NCI-H2029 (cell line): ENCODE results near the gene C14orf180.

Source experiments
- DNase-seq: peaks from one replicate; lab custom pipeline; 2025; lab: John Stamatoyannopoulos, UW

C14orf180 gene

DNA sequence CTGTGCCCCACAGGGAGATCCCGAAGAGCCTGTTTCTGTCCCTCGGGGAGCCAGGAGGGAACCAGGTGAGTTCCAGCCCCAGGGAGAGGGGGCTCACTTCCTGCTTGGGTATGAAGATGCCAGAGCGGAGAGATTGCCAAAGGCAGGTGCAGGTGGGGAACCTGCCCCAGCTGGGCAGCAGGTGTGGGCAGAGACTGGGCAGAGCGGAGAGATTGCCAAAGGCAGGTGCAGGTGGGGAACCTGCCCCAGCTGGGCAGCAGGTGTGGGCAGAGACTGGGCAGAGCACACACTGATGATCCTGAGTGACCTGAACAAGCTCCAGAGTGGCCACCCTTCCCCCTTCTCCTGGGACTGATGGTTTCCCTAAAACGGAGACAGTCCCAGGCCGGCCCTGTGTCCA is 375 bp downstream of the C14orf180 start:
- DNase-seq, result peak; percentile 9

DNA sequence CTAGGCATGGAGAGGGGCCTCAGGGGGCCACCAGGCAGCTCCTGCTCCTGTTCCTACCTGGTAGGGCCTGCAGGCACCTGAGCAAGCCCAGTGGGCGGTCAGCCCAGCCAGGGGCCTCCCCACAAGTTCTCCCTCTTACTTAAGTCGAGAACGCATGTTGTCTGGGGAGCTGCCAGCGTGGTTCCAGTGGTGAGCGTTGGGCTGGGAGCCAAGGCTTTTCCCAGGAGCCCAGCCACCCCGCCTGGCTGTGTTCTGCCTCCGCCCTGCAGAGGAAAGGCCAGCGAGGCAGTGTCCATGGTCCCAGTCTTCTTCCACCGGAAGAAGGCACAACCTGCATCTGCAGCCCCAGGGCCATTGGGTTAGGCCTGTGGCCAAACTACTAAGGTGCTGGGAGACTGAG is 1.4 kb downstream of the C14orf180 start:
- peak; percentile 42 for DNase-seq

DNA sequence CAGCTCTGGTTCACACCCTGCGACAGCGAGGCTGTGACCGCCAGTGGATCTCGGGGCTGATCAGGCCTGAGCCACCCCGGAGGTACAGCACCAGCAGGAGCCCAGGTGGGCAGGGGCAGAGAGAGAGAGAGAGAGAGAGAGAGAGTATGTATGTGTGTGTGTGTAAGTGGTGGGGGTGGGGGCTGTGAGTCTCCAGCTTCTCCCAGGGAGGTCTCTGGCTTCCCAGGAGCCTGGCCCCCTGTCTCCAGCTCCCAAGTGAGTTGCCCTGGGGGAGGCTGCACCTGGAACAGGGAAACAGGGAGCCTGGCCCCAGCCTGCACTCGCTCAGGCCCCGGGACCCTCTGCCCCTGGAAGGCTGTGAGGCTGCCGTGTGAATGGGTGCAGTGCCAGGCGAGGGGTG is 2.0 kb downstream of the C14orf180 start:
- DNase-seq, result no peak

DNA sequence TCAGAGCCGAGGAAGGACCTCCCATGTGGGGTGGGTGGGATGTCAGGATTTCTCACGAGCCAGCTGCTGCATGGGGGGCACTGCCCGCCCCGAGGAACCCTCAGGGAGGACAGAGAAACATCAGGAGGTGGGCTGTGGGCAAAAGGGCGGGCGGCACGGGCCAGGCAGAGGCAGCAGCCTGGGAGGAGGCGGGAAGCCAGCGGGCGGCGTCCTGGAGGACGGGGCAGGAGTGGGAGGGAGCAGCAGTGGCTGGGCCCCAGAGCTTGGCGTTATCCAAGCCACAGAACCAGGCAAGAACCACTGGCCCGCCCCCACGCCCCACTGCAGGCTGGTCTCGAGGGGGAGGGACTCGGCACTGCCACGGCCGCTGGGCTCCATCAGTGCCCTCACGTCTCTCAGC is 2.4 kb downstream of the C14orf180 start:
- no peak for DNase-seq

DNA sequence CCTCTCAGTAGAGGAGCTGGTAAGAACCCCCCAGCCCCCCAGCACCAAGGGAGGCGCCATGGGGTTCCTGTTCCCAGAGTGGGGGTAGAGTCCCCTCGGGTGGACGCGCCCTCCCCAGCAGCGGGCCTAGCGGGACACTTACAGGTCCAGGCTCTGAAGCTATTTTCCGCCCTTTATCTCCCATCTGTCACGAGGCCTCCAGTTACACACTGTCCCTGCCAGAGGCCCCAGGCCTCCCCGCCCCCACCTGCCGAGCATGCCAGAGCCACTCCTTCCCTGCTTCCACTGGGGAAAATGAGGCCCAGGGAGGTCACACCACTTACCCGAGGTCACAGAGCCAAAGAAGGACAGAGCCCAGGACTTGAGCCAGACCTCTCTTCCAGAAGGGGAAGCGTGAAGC is 3.1 kb downstream of the C14orf180 start:
- no peak for DNase-seq

DNA sequence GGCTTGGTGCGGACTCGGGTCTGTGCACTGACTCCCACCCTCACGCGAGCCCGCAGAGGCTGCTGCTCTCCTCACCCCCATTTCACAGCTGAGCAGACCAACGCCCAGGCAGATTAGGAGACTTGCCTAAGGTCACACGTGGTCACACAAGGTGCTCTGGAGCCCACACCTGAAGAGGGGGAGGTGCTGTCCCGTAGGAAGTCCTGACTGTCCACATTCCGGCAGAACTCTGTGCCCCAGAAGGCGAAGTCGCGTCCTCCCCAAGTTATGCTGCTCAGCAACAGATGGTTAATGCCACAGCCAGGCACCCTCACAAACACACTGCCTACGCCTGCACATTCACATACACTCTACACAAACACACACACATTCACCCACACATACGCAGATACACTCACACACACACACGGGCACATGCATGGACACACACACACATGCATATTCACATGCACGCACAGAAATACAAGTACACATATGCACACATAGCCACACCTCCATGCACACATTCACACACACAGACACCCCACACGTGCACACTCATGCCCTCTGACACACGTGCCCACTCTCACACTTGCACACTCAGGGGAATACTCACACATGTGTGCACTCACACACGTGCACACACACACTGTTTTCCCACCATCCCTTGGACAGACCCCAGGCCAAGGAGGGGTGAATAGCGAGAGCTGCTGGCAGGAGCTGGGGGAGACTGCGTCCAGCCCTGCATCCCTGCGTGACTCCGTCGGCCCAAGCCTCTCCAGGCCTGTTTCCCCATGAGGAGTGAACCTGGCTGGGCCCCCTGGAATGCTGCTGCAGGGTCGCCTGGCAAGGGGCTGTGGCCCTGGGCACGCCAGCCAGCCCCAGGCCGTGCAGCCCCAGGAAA is 4.1 kb downstream of the C14orf180 start:
- no peak for DNase-seq

DNA sequence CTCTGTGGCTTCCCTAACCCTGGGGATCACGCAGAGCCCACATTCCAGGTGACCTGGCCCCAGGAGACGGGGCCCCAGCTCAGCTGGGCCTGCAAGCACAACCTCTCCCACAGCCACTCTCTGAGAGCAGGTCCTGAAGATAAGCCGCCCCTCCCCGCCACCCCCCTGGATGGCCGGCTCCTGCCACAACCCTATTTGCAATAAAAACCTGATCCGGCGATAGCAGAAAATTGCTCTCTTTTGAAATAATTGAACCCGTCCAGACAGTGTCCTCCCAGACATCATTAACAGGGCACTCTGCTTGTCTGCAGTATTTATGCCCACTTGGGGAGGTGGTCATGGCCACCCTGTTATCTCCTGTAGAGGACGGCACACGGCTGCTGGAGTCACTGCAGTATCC is 5.0 kb downstream of the C14orf180 start:
- no peak for DNase-seq

DNA sequence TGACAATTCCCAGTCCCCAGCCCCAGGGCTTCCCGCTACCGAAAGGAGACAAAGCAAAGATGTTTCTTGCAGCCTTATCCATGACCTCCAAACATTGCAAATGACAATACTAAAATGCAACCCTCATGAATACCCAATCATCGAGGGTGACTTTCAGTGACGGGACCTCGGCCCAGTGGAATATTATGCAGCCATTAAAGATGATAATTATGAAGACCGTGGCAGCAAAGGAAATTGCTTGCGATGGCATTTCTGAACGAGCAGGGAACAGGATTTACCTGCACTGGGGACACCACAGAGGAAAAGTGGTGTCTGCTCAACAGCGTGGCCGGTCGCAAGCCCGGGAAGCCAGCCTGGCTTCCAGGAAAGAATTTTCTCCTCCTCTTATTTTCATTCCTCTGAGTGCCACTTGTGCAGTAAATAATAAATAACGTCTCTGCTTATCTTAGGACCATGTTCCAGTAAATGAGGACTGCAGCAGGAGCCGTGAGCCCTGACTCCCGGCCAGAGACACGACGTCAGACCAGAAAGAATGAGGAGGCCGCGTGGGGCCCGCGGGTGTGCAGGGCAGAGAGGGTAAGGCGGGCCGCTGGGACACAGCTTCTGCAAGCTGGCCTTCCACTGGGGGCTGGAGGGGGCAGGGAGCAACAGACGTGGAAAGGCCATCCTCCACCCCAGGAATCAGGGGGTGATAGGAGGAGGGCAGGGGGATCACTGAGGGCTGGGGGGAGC is 6.6 kb downstream of the C14orf180 start:
- DNase-seq, result no peak

DNA sequence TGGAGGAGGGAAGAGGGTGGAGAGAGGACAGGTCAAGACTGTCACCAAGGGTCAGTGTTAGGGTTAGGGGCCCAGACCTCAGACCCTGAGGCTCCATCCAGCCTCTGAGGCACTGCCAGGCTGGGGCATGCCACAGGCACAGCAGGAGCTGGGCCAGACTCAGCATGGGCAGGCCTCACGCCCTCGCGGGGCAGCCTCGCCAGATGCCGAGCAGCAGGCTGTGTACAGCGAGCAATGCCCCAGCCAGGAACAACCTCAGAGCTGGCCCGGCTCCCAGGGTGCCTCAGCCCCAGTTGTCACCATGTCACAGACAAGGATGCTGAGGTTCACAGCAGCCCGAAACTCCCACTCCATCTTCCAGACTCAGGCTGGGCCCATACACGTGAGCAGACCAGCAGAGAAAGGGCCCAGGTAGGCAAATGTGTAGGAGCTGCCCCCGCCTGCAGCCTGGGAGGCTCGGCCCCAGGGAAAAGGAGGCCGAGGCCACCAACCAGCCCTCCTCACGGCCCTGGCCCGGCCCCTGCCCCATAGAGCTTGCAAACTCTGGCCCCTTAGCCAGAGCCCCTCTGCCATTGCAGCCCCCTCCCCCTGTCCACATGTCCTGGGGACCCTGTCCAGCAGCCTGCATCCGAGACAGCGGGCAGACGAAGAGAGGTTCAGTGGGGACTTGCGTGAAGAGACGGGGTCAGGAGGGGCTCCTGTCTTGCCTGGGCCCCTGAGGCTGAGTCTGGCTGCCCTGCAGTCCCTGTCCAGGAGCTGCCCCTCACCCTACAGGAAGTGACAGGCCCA is 7.5 kb downstream of the C14orf180 start:
- no peak for DNase-seq

DNA sequence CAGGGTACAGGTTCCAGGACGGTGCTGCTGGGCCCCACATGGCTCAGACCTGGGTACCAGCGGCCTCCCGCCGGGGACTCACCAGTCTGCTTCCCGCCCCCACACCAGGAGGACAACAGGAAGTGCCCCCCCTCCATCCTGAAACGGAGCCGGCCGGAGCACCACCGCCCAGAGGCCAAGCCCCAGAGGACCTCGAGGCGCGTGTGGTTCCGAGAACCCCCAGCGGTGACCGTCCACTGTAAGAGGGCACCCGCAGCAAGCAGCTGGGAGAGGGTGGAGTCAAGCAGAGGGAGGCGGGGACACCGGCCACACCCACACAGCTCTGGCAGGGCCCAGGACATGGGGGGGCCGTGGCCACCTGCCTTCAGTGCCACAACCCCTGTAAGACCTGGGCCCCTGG is 8.1 kb downstream of the C14orf180 start:
- DNase-seq, result no peak

DNA sequence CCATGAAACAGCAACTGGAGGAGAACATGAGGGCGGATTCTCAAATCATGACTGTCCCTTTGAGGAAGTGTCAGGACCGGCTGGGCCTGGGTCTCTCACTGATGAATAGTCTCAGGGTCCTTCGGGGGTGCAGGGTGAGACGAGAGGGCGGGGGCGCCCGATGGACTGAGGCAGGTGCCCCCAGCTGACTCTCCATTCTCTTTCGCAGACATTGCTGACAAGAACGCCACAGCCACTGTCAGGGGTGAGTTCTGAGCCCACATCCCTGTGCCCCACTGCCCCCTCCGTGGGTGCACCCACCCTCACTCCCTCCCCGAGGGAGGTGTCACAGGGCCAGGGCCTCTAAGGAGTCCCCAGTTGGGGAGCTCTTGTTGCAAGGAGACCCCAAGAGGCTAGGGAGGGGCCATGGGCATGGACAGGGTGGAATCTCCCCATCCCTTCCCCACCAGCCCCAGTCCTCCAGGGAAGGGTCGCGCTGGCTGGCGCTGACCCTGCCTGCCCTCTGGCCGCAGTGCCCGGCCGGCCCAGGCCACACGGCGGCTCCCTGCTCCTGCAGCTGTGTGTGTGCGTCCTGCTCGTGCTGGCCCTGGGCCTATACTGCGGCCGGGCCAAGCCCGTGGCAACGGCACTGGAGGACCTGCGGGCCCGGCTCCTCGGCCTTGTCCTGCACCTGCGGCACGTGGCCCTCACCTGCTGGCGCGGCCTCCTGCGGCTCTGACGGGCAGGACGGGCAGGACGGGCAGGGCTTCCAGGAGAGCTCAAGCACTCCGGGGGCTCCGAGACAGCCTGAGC is 8.7 kb downstream of the C14orf180 start:
- no peak for DNase-seq

DNA sequence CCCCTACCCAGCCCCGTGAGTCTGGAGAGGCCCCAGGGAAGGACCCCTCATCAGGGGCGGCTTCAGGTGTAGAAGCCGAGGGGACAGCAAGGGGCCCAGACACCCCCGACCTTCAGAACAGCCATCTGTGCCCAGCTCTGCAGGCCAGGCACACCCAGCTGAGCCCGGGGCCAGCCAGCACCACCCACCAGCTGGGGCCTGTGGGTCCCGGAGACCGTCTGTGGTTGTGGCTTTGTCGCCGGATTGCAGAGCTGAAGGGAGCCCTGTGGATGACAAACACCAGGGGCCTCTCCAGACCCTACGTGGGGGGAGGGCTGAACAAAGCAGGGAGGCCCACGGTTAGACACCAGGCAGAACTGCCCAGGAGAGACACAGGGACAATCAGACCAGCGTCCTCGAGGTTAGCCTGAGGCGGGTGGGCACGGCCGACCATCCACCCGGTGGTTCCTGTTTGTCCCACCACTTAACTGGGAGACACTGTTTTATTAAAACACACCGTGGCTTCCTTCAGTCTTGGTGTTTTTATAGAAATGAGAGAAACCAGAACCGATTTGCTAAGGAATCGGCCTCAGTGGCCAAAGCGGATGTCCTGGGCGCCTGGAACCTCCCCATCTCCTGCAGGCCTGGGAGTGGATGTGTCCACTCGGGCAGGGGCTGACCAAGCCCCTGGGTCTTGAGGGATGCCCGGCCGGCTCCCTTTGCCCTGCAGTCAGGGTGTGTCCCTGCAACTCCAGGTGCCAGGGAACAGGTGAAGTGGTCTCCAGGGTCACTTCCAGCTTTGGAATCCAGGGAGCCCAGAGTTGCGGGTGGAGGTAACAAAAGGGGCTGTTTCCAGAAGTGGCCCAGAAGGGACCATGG is 10.0 kb downstream of the C14orf180 start:
- DNase-seq, result no peak

DNA sequence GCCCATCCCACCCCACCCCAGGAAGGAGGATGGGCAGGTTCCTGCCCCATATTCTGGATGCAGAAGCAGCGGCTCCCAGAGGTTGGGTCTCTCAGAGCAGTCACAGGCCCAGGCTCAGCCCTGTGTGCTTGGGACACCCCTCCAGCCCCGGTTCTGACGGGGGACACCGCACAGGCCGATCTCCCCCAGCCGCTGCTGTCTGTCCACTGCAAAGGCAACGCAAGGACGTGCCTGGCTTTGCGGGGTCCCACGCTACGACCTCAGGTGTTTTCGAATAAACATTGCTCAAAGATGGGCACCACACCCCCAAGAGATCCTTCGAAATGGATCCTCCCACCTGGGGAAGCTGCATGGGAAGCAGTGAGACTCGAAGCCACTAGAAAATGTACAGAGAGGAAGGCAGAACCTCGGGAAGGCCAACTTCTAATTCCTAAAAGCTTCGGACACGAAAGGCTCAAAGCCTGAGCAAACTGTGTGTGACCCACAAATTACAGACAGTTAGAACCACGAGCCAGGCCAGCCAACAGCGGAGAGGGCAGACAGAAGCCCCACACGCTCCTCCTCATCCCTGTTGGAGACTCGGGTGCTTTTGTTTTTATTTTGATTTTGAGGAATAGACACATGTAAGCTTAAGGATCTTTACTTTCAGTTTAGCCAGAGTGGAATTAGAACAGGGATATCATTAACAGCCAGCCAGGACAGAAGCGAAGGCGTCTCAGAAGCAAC is 10.8 kb downstream of the C14orf180 start:
- no peak for DNase-seq

DNA sequence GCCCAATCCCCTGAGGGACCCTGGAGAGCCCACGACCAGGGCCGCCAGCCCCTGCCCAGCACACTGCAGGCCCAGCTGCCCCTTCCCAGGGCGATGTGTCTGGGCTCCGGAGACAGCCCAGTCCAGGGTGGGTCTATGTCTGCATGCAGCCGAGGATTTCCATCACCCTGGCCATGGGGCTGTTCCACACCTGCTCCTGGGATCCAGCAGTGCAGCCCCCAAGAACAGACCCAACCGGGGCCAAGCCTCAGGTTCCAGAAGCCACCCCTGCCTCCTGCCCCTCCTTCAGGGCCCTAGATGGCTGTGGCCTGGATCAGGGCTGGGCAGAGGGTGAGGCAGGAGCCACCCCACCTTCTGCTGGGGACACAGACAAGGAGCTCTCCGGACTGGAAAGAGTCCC is 11.5 kb downstream of the C14orf180 start:
- no peak for DNase-seq

DNA sequence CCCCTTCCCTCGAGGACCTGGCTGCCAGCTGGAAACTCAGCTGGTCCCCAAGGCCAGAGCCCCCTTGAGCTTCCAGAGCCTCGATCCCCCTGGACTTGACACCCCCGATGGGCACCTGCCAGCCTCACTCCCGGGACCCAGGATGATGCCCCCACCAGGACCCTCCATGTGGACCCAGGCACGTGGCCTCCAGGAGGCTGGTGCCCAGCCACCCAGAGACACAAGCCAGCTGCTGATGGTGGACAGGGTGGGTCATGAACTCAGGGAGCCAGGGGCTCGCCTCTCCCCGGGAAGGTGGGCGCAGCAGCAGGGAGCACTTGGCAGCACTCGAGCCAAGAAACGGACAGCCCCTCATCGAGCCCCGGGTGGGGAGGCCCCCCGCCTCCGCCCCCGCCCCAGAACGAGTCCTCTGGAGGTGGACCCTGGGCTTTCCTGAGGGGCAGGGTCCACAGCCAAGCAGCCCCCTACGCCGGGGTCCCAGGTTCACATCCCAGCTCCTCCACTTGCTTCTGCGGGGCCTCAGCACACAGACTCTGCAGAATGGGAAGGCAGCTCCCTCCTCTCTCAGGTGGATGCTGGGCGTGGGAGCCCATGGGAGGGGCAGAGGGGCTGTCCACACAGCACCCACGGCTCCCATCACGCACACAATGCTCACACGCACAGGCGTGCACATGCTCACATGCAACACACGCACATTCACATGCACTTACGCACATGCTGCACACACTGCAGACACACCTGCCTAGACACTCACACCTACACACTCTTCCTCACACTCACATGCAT is 12.1 kb downstream of the C14orf180 start:
- no peak for DNase-seq

DNA sequence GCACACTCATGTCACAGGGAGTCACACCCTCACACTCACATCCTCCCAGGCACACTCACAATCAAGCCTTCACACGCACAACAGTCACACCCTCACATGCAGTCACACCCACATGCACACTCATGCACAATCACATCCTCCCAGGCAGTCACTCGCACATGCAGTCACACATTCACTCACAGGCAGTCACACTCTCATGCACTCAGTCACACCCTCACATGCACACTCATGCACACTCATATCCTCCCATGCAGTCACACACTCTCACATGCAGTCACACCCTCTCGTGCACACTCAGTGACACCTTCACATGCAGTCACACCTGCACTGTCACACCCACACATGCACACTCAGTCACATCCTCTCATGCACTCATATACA is 12.7 kb downstream of the C14orf180 start:
- no peak for DNase-seq

DNA sequence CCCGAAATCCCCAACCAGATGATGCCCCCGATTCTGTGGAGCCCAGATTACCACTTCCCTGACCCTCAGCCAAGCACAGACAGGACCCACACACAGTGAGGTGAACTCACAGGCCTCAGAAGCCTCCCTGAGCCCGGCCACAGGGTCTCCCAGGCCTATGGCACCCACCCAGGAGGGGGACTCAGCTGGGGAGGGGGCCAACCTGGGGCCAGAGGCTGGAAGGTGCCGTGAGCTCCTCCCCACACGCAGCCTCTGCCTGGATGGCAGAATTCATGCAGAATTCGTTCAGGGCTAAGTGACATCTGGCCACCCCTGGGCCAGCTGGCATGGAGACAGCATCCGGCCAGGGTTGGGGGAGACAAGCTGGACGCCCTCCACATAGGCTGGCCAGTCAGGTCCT is 13.2 kb downstream of the C14orf180 start:
- no peak for DNase-seq

DNA sequence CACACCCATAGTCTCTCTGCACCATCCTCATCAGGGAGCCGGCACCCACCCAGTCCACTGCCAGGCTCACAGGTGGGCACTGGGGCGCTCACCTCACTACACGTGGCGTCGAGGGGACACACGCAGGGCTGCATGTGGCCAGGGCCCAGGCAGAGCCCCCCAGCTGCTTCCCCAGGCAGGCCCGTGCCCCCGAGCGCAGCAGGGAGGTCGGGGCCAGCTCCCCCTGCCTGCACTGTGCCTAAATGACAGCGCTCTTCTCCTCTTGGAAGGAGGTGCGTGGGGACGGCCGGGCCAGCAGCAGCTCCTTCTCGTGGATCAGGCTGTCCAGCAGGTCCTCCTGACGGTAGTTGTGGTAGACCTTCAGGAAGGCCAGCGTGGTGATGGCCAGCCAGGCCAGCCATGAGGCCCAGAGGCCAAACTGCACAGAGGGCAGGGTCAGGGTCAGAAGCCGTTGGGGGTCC is 13.7 kb downstream of the C14orf180 start:
- DNase-seq, result no peak

DNA sequence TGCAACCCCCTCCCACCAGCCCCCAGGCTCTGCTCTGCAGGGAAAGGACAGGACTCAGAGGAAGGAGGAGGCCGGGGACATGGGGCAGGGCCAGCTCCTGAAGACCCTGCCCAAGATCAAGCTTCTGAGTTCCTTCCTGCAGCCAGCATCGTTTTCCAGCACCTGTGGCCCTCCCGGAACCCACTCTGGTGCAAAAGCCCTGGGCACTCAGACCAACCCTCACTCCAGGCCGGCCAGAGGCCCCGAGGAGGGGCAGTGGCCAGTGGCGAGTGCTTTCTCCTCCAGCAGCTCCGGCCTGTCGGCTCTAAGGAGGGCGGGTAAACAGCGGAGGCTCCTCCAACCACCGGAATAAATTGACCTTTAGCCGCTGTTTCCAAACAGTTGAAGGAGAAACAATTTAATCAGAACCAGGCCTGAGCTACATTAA is 14.2 kb downstream of the C14orf180 start:
- no peak for DNase-seq
